ENCODE results near the gene DNAJC30.

GRCh38 chr7:73638911-73639310, 44.3 kb downstream of the DNAJC30 start:
- TF ChIP-seq CTCF (IDR thresholded peaks at IDR 0.05) (no peak), POLR2A (IDR thresholded peaks at IDR 0.05) (no peak)

Measured in transverse colon (tissue), 3 donors.